Stimulated activated CD8-positive, alpha-beta memory T cell treated with anti-CD3 and anti-CD28 coated beads, Interleukin-2, amount 100 ng/mL, for 48 hours (primary cell): ENCODE measurements around the gene TMBIM6.

Experiments used
- DNase-seq, 2 donors: peaks; one replicate each; pipeline ENCODE4 v3.0.0-alpha.2; 2020; ENCODE audit warnings: low read depth in 2 of 2

TMBIM6 gene

DNA sequence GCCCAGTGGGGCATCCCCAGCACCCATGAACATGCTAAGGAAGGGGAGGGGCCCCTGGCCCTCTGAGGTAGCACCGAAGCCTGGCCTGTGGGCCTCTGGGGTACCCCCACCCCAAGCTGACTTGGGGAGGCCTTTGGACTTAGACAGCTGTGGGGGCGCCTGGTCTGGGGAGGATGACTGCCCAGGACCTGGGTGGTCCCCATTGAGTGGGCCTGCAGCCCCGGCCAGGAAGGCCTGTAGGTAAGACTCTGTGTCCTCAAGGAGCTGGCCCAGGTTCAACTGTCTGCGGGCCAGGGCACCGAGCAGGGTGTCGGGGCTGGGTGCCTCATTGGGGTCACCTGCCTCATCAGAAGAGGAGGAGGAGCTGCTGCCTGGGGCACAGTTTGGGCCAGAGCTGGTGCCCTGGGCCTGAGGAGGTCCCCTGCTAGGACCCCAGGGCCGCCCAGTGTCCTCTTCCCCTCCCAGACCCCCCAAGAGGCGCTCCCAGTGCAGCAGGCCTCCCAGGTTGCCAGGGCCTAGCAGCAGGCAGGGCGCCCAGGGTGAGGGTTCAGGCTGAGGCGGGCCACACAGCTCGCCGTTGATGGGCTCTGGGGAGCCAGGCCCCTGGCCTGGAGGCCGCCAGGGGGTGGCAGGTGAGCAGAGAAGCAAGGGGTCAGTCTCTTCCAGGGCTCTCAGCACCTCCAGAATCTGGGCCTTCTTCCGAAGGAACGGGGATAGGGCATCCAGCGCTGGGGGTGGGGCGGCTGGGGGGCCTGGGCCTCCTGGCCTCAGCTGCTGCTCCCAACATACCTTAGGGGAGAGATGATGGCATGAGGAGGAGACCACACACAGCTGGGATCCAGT is 55.5 kb downstream of the TMBIM6 start:
- no peak for DNase-seq

DNA sequence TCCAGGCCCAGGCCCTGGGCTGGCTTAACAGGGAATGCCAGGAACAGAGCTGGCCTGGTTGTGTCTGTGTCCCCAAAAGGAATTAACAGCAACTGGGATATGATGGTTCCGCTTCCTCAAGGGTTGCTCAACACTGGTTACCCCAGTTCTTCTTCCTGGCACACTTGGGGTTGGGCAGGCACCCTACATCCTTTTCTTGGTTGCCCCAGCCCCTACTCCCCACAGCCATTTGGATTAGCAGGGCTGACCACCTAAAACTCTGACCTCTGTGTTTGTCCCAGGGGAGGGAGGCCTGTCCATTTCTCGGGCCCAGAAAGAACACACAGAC is 56.1 kb downstream of the TMBIM6 start:
- no peak for DNase-seq

DNA sequence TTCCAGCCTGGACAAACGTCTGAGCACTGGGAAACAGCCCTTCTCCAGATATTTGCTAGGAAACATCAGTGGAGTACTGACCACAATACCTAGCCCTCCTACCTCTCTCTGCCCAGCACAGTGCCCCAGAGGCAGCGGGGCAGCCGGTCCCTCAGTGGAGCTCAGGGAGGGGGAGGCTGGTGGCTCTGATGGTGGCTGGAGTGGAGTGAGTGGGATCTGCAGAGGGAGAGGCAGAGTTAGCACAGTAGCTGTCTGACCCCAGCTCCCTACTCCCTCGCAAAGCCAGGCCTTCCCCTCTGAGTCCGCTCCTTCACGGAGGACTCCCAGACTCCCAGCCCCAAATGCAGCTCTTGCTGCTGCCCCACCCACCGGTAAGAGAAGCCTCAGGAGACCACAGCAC is 56.9 kb downstream of the TMBIM6 start:
- DNase-seq = no peak

DNA sequence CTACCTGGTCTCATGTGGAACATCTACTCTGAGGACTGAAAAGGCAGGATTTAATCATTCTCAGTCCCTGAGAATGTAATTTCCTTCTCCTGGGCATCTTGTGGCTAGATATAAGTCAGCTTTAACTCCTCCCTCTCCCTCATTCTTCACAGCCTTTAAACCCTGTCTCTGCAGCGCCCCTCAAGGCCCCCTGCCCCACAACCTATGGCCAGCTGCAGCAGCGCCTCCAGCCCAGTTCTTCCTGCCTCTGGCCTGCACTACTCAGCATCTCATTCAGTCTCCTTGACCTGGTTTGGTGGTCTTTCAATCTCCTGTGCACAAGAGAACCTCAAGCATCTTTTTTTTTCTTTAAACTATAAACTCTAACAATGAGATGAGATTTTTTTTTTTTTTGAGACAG is 57.6 kb downstream of the TMBIM6 start:
- DNase-seq = no peak

DNA sequence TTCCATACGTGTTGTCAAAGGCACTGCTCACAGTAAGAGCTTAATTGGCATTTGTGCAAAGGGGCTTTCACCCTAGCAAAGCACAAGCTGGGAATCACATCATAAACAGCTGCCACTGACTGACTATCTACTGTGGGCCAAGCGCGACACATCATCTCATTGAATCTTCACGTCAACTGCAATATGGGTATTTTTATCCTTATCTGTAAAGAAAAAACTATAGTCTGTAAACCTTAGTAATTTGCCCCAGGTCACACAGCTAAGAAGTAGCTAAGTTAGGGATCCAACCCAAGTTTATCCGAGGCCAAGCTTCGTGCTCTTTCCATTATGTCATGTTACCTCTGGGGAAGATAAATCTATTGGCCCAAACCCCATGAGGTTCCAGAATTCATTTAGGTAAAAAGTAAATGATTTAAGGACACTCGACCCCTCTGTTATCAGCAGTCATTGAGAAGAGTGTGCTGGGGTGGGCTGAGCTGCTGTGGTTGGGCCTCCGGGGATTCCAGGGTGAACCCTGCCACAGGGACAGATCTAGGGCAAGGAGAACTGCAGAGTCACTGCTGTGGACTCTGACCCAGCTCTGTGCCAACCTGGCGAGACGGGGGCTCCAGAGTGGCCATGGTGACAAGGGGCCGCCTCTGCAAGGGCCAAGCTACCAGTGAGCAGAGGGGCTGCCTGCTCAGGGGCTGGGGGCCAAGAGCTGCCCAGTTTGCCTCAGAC is 59.2 kb downstream of the TMBIM6 start:
- DNase-seq = no peak

DNA sequence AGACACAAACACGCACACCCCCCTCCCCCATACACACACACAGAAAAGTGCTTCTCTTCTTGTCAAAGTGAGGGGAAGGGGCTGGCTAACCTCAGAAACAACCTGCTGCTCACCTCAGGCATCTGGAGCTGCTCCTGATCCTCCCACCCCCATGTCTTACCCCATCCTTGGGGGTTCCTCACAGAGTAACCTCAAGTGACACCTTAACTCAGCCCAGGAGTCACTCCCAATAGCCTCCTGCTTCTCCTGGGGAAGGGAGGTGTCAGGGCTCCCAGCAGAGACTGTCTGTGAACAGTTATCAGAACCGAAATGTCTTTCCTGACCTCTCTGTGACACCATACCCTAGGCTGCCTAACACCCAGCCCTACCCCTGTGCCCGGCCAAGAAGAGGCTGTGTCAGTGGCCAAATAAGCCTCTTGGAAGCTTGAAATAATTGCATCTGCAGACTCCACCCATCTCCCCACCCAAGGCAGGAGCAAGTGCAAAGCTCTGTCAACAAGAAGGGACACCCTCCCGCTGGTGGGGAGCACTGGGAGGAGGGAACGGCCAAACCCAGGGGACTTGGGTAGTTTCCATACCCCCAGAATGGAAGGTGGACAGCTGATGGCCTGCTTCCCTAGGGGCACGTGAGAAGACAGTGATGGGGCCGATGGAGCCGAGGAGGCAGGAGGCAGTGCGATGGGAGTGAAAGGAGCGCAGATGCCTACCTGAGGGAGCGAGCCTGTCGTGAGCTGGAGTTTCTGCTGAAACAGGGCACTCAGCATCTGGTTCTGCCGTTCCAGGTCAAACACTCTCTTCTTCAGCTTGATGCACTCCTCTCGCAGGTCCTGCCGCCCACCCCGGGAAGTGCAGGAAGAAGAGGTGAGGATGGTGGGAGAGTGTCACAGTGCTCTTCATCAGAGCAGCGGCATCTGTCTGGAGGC is 60.0 kb downstream of the TMBIM6 start:
- no peak for DNase-seq

DNA sequence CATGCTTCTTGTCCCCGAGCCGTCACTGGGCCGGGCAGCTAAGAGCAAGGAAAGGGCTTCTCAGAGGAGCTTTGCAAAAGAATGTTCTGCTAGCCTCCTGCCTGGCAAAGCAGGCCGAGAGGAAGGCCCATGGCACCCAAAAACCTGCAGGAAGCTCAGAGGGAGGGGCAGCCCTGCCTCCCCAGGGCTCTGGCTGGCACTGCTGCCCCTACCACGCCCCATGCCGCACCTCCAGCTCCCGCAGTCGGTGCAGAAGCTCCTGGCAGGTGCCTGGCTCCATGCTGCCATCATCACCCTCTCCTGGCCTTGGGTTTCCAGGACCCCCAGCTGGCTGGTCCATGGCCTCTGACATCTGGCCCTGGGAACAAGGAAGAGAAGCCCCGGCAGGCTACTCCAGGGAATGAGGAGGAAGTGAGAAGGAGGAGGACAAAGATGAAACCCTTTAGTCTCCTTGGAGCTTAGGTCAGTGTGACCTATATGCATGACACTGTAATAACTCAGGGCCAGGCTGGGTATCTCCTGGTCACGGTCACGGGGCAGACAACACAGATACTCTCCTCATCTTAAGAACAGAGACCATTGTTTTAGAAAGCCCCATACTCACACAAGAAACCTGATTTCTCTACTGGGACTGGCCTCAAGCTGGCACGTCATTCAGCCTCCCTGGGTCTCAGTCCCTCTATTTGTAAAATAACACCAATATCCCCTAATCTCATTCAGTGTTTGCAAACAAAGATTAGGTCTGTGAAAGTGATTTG is 62.5 kb downstream of the TMBIM6 start:
- DNase-seq = no peak

DNA sequence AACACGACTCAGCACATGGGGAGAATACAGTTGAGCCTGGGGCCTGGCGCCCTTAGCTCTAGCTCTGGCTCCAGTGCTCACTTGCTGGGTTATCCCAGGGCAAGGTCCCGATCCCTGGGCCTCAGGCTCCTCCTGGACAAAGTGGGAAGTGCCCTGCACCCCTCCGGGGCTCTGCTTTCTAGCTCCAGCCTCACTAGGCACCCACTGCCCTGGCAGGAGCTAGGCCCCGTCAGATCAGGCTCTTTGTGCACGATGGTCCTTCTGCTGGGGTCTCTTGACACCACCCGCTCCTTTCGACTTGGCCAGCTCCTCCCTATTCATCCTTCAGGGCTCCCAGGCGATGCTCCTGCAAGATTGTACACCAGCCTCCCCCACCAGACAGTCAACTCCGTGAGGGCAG is 63.5 kb downstream of the TMBIM6 start:
- no peak for DNase-seq

DNA sequence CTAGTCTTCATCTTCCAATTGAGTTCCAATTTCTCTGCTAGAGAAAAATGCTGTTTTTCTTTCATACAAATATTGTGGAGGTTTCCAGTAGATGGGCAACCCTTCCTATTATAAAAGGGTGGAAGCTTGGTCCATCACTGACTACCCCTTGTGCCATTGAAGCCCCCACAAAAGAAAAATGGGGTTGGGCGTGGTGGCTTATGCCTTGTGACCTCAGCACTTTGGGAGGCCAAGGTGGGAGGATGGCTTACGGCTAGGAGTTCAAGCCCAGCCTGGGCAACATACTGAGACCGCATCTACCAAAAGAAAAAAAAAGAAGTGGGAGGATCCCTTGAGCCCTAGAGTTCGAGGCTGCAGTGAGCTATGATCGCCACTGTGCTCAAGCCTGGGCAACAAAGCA is 64.1 kb downstream of the TMBIM6 start:
- DNase-seq = no peak

DNA sequence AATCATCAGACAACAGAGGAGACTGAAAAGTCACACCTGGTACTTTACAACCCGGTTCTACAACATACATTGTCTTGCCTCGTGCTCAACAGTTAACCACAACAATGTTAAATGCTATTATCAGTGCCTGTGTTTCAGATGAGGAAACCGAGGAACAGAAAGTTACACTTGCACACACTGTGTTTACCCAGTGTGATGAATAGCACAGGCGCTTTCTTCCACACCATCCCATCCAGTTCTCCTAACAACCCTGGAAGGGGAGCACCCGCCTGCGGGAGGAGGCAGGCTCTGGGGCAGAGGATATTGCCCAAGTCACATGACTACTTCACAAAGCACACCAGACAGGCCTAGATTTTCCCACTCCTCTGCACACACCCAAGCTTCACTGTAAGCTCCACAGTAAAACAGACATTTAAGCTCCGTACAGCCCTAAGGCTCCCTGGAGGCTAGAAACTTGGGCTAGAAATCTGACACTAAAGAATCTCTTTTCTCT is 65.0 kb downstream of the TMBIM6 start:
- no peak for DNase-seq

DNA sequence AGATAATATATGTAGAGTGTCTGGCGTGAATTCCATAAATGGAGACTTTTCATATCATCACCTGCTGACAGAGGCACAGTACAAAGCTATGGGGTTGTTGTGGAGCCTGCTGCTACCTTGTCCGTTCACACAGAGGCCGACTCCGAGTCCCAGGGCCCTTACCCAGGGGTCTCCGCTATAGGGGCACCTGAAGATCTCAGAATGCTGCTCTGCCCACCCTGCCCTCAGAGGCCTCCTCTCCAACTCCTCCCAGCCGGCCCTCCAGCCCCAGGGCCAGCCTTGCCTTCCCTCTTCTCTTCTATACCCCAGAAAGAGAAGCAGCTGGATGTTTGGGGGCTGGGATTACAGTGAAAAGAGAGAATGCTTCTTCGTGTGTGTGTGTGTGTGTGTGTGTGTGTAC is 65.5 kb downstream of the TMBIM6 start:
- DNase-seq = no peak

DNA sequence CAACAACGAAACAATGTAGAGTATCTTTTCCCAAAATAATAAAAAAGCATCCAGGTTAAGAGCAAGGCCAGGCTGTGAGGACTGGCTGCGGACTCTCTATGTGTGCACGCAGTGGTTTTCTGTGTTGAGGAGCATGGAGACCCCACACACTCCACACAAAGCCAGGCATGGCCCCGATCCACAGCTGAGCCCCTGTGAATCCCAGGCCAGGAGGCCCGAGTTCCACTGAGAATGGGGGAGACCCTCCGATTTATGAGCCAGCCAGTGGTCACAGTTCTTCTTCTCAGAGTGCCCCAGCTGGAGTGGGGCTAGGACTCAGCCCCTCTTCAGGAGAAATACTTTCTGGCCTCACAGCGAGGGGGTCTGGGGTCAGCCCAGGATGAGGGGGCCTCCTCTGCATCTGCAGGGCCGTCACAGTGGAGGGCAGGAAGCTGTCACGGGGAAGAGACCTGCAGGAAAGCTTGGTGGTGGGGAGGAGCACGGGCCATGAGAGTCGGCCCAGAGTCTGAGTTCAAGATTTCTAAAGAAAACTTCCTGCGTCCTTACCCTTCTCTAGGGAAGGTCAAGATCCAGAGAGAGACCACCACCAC is 66.7 kb downstream of the TMBIM6 start:
- DNase-seq = no peak

DNA sequence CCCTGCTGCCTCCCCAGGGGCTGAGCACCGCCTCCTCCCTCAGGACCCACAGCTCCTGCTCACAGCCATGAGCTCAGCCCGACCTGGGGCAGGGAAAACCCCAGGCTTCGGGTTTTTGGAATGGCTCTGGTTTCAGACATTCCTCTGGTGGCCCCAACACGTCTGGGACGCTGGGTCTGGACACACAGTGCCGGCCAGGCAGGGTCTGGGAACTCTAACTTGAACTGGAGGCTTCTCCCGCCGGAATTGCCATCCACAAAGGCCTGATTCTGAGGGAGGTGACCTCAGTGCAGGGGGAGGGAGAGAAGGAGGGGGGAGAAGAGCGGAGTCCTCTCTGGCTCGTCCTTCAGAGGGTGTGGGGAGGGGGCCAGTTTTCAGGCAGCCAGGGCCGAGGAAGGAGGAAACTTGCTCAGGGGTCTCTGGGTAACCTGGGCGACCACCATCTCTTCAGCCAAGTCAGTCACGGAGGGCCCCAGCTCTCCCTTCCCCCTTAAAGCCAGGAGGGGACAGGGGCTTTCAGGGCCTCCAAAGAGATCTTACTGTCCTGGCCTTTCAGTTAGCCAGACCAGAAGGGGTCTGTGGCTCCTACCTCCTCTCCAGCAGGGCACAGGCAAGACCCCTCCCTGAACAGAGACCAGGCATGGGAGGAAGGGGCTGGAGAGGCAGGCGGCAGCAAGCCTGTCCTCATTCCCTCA is 67.5 kb downstream of the TMBIM6 start:
- no peak for DNase-seq

DNA sequence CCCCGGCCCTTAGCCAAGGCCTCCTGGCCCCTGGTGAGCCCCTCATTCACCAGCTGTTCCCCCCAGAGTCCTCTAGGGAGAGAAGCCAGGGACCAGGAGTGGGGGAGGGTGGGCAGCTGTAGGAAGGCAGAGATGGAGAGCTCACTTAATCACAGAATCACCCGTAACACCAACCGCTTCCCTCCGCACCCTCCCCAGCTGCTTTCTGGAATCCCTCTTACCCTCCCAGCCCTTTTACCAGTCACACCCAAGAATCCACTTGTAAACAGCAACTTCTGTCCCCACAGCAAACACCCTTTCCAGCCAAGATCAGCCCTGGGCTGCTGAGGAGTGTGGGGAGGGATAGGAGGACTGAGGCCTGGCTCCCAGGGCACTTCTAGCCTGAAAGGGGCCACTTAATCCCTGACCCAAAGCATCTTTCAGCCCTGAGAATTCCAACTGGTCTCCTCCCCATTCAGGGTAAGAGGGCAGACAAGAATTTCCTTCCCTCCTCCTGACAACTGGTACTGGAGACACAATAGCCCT is 68.1 kb downstream of the TMBIM6 start:
- no peak for DNase-seq

DNA sequence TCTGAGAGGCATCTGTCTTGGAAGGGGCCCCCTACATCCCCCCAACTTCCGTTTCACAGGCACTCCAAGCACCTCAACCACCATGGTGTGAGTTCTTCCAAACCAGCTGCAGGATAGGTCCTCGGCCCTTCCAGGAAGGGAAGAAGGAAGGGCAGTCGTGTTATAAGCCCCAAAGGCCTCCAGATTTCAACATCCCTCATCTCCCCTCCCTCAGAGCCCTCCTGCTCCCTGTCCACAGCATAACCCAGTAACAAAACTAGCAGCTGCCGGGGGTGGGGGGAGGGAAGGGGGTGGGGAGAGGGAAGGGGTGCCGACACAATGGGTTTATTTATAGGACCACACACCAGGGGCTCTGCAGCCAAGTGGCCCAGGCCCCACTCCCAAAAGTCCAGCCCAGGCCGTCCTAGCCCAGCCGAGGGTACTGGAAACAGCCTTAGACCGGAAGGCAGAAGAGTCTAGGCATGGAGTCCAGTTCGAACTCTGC is 68.6 kb downstream of the TMBIM6 start:
- no peak for DNase-seq

DNA sequence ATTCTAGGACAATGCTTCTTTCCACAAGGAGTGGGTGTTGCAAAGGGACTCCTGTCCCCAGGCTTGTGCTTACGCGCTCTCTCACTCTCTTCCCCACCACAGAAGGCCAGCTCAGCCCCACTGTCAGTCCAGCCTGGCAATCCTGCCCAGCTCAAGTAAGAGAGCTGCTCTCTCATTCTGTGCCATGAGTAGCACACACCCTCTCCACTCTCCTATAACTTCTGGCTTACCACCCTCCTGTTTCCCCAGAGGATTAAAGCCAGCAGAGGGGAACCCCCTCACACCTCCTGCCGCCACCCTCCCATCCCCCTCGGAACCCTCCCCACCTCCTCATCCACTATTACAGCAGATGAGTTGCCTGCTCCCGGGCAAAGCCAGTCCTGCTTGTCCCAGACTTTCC is 69.8 kb downstream of the TMBIM6 start:
- no peak for DNase-seq

DNA sequence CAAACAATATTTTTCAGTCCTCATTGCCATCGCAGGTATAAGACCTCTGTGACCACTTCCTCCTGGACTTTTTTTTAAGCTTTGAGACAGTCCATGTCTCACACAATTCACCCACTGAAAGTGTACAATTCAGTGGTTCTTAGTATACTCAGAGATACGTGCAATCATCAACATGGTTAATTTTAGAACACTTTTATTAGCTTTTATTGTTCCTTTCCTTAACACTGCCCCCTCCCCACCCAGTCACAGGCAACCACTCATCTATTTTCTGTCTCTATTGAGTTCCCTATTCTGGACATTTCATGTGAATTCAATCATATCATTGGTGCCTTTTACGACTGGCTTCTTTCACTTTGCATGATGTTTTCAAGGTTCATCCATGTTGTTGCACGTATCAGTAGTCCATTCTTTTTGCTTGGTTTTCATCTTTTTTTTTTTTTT is 70.6 kb downstream of the TMBIM6 start:
- no peak for DNase-seq

DNA sequence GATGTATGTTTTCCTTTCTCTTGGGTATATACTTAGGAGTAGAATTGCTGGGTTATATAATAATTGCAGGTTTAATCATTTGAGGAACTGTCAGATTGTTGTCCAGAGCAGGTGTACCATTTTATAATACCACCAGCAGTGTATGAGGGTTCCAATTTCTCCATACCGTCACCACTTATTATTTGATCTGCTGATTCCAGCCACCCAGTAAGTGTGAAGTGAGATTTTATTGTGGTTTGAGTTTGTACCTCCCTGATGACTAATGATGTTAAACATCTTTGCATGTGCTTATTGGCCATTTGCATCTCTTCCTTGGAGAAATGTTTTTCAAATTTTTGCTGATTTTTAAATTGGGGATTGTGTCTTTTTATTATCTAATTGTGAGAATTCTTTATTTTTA is 71.8 kb downstream of the TMBIM6 start:
- DNase-seq = no peak
